HepG2 (cell line): ENCODE measurements around the gene ASXL1. TPM values are rescaled to one million over a fixed set of nuclear protein-coding genes. Genes with fewer than 3 reads are reported as not detected.

Experiments
- ATAC-seq: fragments of 200-7000 bp; cut with Tn5 transposase; 3 replicates; pipeline ENCODE4 v1.9.1; 2020; ENCODE audit warnings: mild to moderate bottlenecking, moderate library complexity
- BruUV-seq: library from RNA; stranded (reverse); fragments of 400-500 nt; replicated peaks from 2 replicates; lab custom pipeline; 2021; lab: Mats Ljungman, UMichigan
- CTCF ChIA-PET: fragments of 300-600 bp; formaldehyde crosslinking; extraction: SDS; loops from one replicate; lab custom pipeline; 2021; ENCODE audit warnings: low total read pairs, inconsistent platforms, low intra/inter-chr PET ratio; lab: Yijun Ruan, JAX
- POLR2A ChIA-PET: fragments of 350-600 bp; sonication (Branson Sonifier 250); formaldehyde crosslinking; loops from one replicate; lab custom pipeline; 2020; ENCODE audit warnings: antibody characterized with exemption, inconsistent platforms; lab: Yijun Ruan, JAX
- DNase-seq: peaks from one replicate; pipeline ENCODE4 v3.0.0-alpha.2; 2015; ENCODE audit warnings: low spot score
- FAIRE-seq: peaks from 3 replicates; lab custom pipeline; 2011; peaks lifted over from hg19 to GRCh38; lab: Jason Lieb, UNC
- H2AFZ ChIP-seq: one replicate; pipeline ENCODE4 v1.6.1; 2011; ENCODE audit warnings: low read length, inconsistent platforms
- H3K27ac ChIP-seq: fragments of 300-600 bp; 3 replicates; pipeline ENCODE4 v1.8.0; 2011; ENCODE audit warnings: mixed run types, mild to moderate bottlenecking, mixed read lengths, low read length, inconsistent platforms; ENCODE audit not compliant: insufficient read depth; ENCODE audit errors: extremely low read length
- H3K27me3 ChIP-seq, 2 experiments: fragments of 200-600 bp in 1 of 2; 2 replicates in 1 of 2; 3 replicates in 1 of 2; pipeline versions ENCODE4 v1.6.0 to v1.8.0; 2011; ENCODE audit warnings: low read length in 2 of 2, mild to moderate bottlenecking in 2 of 2, moderate library complexity in 2 of 2, inconsistent platforms in 1 of 2; ENCODE audit not compliant: insufficient read depth in 2 of 2, control insufficient read depth in 1 of 2
- H3K36me3 ChIP-seq, 2 experiments: fragments of 200-600 bp in 1 of 2; replicated peaks in 1 of 2; 2 replicates in 1 of 2; 3 replicates in 1 of 2; pipeline versions ENCODE4 v1.5.1 to v1.8.0; 2011; ENCODE audit warnings: low read length in 2 of 2, inconsistent platforms in 1 of 2; ENCODE audit not compliant: insufficient read depth in 2 of 2, control insufficient read depth in 1 of 2
- H3K4me1 ChIP-seq: 2 replicates; pipeline ENCODE4 v1.5.1; 2012; ENCODE audit warnings: low read length, inconsistent platforms; ENCODE audit not compliant: insufficient read depth
- H3K4me2 ChIP-seq: 2 replicates; pipeline ENCODE4 v1.6.0; 2011; ENCODE audit warnings: low read depth, low read length, inconsistent platforms
- H3K4me3 ChIP-seq, 3 experiments: fragments of 200-600 bp in 1 of 3; sonication (generic), shearing (Covaris generic) in 1 of 3; replicated peaks in 1 of 3; 2 replicates each; pipeline ENCODE4 v1.5.1; 2011 to 2016; ENCODE audit warnings: low read length in 3 of 3, inconsistent platforms in 2 of 3, low read depth in 2 of 3, mild to moderate bottlenecking in 2 of 3, control low read depth in 1 of 3, mixed read lengths in 1 of 3; ENCODE audit not compliant: insufficient read depth in 1 of 3
- H3K79me2 ChIP-seq: one replicate; pipeline ENCODE4 v1.6.1; 2011; ENCODE audit warnings: low read length, inconsistent platforms; ENCODE audit not compliant: insufficient read depth
- H3K9ac ChIP-seq: 2 replicates; pipeline ENCODE4 v1.6.0; 2011; ENCODE audit warnings: mild to moderate bottlenecking, low read depth, low read length, inconsistent platforms; ENCODE audit not compliant: insufficient read depth
- H3K9me3 ChIP-seq: 2 replicates; pipeline ENCODE4 v1.5.1; 2012; ENCODE audit warnings: mild to moderate bottlenecking, low read length
- H4K20me1 ChIP-seq: 2 replicates; pipeline ENCODE4 v1.6.0; 2011; ENCODE audit warnings: inconsistent platforms, mild to moderate bottlenecking, low read length, moderate library complexity; ENCODE audit not compliant: insufficient read depth
- GABPA ChIP-seq, 2 experiments: IDR thresholded peaks; 2 replicates each; pipeline ENCODE4 v1.6.1; 2011 to 2016; ENCODE audit warnings: low read depth in 2 of 2, low read length in 1 of 2, missing biosample characterization in 1 of 2, missing genetic modification characterization in 1 of 2
- JDP2 ChIP-seq: sonication (generic); formaldehyde crosslinking; IDR thresholded peaks from 2 replicates; pipeline ENCODE4 v1.8.1; 2022; ENCODE audit warnings: missing genetic modification reagents, borderline replicate concordance
- NFYC ChIP-seq: IDR thresholded peaks from 2 replicates; pipeline ENCODE4 v1.6.1; 2016; ENCODE audit warnings: missing genetic modification reagents, missing compliant biosample characterization
- TGIF2 ChIP-seq: IDR thresholded peaks from 2 replicates; pipeline ENCODE4 v1.6.1; 2016; ENCODE audit warnings: control low read depth, missing compliant biosample characterization
- ZNF136 ChIP-seq: sonication (generic); formaldehyde crosslinking; IDR thresholded peaks from 2 replicates; pipeline ENCODE4 v1.8.1; 2022; ENCODE audit warnings: low read depth, mild to moderate bottlenecking, moderate library complexity, missing genetic modification reagents
- ZNF260 ChIP-seq: sonication (generic); formaldehyde crosslinking; IDR thresholded peaks from 2 replicates; pipeline ENCODE4 v1.4.0; 2020; ENCODE audit warnings: missing genetic modification reagents, low read depth, mild to moderate bottlenecking, borderline replicate concordance
- ZNF569 ChIP-seq: sonication (generic); formaldehyde crosslinking; IDR thresholded peaks from 2 replicates; pipeline ENCODE4 v1.5.0; 2020; ENCODE audit warnings: mild to moderate bottlenecking, missing genetic modification reagents, moderate library complexity, borderline replicate concordance
- ZNF572 ChIP-seq: sonication (generic); formaldehyde crosslinking; IDR thresholded peaks from 2 replicates; pipeline ENCODE4 v1.5.1; 2020; ENCODE audit warnings: mild to moderate bottlenecking, missing genetic modification reagents
- WGBS: methylation state at CpG from one replicate; pipeline ENCODE4 v1.1.6; 2017; ENCODE audit warnings: low lambda C conversion rate; 5-methylcytosine and 5-hydroxymethylcytosine counted together
- in situ Hi-C: cut with HindIII; loops from 2 replicates; pipeline ENCODE4 v1.10.0; 2017; ENCODE audit warnings: low pct_unique_long_range_greater_than_20kb; ENCODE audit not compliant: extremely low pct_ligation_motif_present
- intact Hi-C: fragments of 100-400 bp; cut with micrococcal nuclease; formaldehyde crosslinking; loops from one replicate; pipeline ENCODE4 v1.10.0; 2022; ENCODE audit not compliant: unreplicated experiment
- polyA plus RNA-seq, 8 experiments: library from polyadenylated mRNA; depleted of rRNA in 3 of 8; stranded (reverse) in 7 of 8; unstranded in 1 of 8; fragments of >200 nt; fragmentation: Illumina TruSeq in 4 of 8; extraction: Trizol in 4 of 8; gene quantifications; 2 replicates each; pipeline versions ENCODE4 v1.2.1 to v1.2.3, GENCODE V29; 2011 to 2016; ENCODE audit warnings: low read depth in 4 of 8, missing spikeins in 1 of 8, mixed read lengths in 1 of 8; ENCODE audit not compliant: insufficient read depth in 1 of 8
- total RNA-seq, 5 experiments: library from RNA; depleted of rRNA; stranded (reverse); fragments of >200 nt; fragmentation: Illumina TruSeq; extraction: Trizol; gene quantifications; 2 replicates each; pipeline ENCODE4 v1.2.3, GENCODE V29; 2016; ENCODE audit warnings: low read depth in 1 of 5
- TF ChIP-seq, protein P1 (sequence below): sonication (generic); formaldehyde crosslinking; IDR thresholded peaks from 2 replicates; pipeline ENCODE4 v1.4.0; 2020; ENCODE audit warnings: mild to moderate bottlenecking, low read depth, missing genetic modification reagents
- TF ChIP-seq, protein P2 (sequence below): sonication (generic); formaldehyde crosslinking; IDR thresholded peaks from 2 replicates; pipeline ENCODE4 v1.9.0; 2022; ENCODE audit warnings: low read depth, missing genetic modification reagents
- TF ChIP-seq, protein P3 (sequence below): sonication (generic); formaldehyde crosslinking; IDR thresholded peaks from 2 replicates; pipeline ENCODE4 v1.5.0; 2020; ENCODE audit warnings: missing genetic modification reagents, mild to moderate bottlenecking, borderline replicate concordance

Gene ASXL1
- total and polyA plus RNA-seq, 2 of the 13 experiments (the other 11 are each of a cell fraction or from before 2014, with no cell fraction given): 62.1 to 74.8 TPM

DNA sequence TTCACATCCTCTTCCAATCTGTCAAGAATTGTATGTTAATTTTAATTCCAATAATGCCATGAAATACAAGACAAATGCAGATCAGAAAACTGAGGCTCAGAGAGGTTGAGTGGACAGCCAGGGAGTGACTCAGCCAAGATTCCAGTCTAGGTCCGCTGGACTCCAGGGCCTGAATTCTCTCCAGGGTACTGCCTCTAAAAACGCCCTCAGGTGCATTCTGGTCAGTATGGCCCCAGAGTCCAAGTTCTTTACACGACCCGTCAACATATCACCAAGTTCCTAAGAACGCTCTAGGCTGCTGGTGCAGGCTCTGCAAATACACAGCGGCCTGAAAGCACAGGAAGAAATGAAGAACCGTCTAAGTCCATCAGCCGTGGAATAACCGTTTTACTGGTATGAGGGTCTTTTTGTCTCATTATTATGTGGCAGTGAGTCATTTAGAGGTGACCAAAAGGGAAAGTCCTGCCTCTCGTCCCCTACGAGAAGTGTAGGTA, 709 bp upstream of the ASXL1 start:
- POLR2A ChIA-PET: interaction anchor here (0.7 to 5.3 kb wide), 20 partner anchors 10 to 165 kb away, joined by 3 to 36 read pairs (median 5); no protein-coding TSS in a partner anchor
- peak; percentile 40 for ATAC-seq
- intact Hi-C loops: loop anchor here (5.0 kb wide), 2 partner anchors 80 to 125 kb away; partner anchors contain the start of gene KIF3B
- TF ChIP-seq, protein P1, sequence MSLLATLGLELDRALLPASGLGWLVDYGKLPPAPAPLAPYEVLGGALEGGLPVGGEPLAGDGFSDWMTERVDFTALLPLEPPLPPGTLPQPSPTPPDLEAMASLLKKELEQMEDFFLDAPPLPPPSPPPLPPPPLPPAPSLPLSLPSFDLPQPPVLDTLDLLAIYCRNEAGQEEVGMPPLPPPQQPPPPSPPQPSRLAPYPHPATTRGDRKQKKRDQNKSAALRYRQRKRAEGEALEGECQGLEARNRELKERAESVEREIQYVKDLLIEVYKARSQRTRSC: no peak
- TF ChIP-seq ZNF572 (CRISPR knock-in tag) (no peak), TGIF2 (CRISPR knock-in tag) (peak; percentile 31; the same call in 1 of the 2 replicates), GABPA (IDR thresholded peaks at IDR 0.05; ENCODE audit: low read depth, low read length) (no peak), GABPA (CRISPR knock-in tag; IDR thresholded peaks at IDR 0.05; ENCODE audit: low read depth) (no peak), ZNF260 (CRISPR knock-in tag) (no peak), ZNF569 (CRISPR knock-in tag) (no peak), NFYC (CRISPR knock-in tag) (no peak), JDP2 (no peak), ZNF136 (CRISPR knock-in tag) (no peak; the same call in 1 of the 2 replicates)
- TF ChIP-seq, protein P2, sequence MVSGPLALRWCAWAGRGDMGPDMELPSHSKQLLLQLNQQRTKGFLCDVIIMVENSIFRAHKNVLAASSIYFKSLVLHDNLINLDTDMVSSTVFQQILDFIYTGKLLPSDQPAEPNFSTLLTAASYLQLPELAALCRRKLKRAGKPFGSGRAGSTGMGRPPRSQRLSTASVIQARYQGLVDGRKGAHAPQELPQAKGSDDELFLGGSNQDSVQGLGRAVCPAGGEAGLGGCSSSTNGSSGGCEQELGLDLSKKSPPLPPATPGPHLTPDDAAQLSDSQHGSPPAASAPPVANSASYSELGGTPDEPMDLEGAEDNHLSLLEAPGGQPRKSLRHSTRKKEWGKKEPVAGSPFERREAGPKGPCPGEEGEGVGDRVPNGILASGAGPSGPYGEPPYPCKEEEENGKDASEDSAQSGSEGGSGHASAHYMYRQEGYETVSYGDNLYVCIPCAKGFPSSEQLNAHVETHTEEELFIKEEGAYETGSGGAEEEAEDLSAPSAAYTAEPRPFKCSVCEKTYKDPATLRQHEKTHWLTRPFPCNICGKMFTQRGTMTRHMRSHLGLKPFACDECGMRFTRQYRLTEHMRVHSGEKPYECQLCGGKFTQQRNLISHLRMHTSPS (CRISPR knock-in tag): no peak
- TF ChIP-seq, protein P3, sequence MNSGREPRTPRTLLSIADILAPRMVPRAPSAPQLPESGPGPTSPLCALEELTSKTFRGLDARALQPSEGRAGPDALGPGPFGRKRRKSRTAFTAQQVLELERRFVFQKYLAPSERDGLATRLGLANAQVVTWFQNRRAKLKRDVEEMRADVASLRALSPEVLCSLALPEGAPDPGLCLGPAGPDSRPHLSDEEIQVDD (CRISPR knock-in tag): no peak

More for the DNA sequence above, 709 bp upstream of the ASXL1 start:
- DNase-seq (peak; percentile 76), FAIRE-seq (peak; percentile 36)
- WGBS: under 1% methylated on average over 11 of the region's 11 CpGs
- H4K20me1 ChIP-seq: peaks cover 36% of the 10 kb centered on the region
- peaks cover 40% of the 10 kb centered on the region for H3K79me2 ChIP-seq
- peak overlapping the region; percentile 85 for H3K27ac ChIP-seq
- H2AFZ ChIP-seq: peak overlapping the region; percentile 91
- H3K27me3 ChIP-seq: no peaks in the 10 kb centered on the region; a peak in 1 of 5 replicates
- BruUV-seq: TSS peak; percentile 88
- peak overlapping the region; percentile 67 to 95 (median 89) for H3K4me3 ChIP-seq
- H3K36me3 ChIP-seq: no peaks in the 10 kb centered on the region
- H3K4me1 ChIP-seq: peaks cover 64% of the 10 kb centered on the region
- no peaks in the 10 kb centered on the region for H3K9me3 ChIP-seq
- in situ Hi-C loops: no loop called here
- H3K9ac ChIP-seq: peak overlapping the region; percentile 82
- CTCF ChIA-PET: no interaction called here
- H3K4me2 ChIP-seq: peak overlapping the region; percentile 90
